NCI-H69 (cell line): ENCODE results near the gene SCN4B.

Experiments used
- DNase-seq: peaks from one replicate; lab custom pipeline; 2025; lab: John Stamatoyannopoulos, UW

The SCN4B gene

GRCh38 chr11:118099838-118100556, 52.6 kb downstream of the SCN4B start:
- no peak for DNase-seq

- peak; percentile 96 for DNase-seq
Measured at GRCh38 chr11:118098996-118099837, 53.4 kb downstream of the SCN4B start.

- no peak for DNase-seq
Measured at GRCh38 chr11:118095967-118096367, 56.7 kb downstream of the SCN4B start.

GRCh38 chr11:118095493-118095892, 57.1 kb downstream of the SCN4B start:
- no peak for DNase-seq

- DNase-seq, result no peak
Measured at GRCh38 chr11:118092907-118093571, 59.6 kb downstream of the SCN4B start.

- DNase-seq, result no peak
Measured at GRCh38 chr11:118091690-118092089, 60.9 kb downstream of the SCN4B start.

- no peak for DNase-seq
Measured at GRCh38 chr11:118090545-118091162, 62.0 kb downstream of the SCN4B start.

- peak; percentile 41 for DNase-seq
Measured at GRCh38 chr11:118088531-118088930, 64.1 kb downstream of the SCN4B start.

- no peak for DNase-seq
Measured at GRCh38 chr11:118087931-118088330, 64.7 kb downstream of the SCN4B start.

GRCh38 chr11:118086913-118087768, 65.5 kb downstream of the SCN4B start, which contains the start of gene SMIM35:
Gene SMIM35, minus strand, starts transcription at chr11:118086963. Its CDS starts 206 bp downstream, at chr11:118086757.
- DNase-seq, result peak; percentile 73

- no peak for DNase-seq
Measured at GRCh38 chr11:118084656-118085055, 68.0 kb downstream of the SCN4B start.

- DNase-seq, result no peak
Measured at GRCh38 chr11:118084247-118084646, 68.4 kb downstream of the SCN4B start.
